ENCODE data around the gene ZNF616.
A peak's percentile ranks its signal among the peaks of the same experiment; 100 is the strongest.
"Not testable (repeated sequence)": the region's sequence is repeated elsewhere in the genome, so short reads cannot be mapped to it uniquely, and the experiment has no call there.

Gene ZNF616

GRCh38 chr19:52102782-52103181 lies 37.0 kb downstream of the ZNF616 start:
- DNase-seq, result no peak

- no peak for DNase-seq
Measured at GRCh38 chr19:52101866-52102562, 37.7 kb downstream of the ZNF616 start.

DNA sequence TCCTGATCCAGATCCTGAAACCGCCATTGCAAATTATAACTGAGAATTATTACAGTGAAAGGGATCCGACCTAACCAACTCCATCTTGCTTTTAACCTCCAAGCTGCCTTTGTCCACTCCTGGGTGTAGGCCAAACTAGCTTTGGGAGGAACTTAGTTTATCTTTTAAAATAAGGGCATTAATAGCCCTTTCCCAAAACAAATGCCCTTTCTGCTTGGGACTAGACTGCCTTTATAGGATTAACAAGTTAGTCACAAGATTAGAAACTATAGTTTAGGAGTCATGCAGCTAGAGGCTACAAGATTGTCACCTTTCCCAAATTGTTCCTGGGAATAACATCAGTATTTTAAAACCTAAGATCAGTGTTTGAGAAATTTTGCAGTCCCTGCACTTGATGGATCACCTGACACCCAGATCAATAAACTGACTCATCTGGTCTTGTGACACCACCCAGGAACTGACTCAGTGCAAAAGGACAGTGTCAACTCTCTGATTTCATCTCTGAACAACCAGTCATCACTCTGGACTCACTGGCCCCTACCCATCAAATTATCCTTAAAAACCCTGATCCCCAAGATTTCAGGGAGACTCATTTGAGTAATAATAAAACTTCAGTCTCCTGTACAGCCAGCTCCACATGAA lies 40.1 kb downstream of the ZNF616 start:
- no peak for DNase-seq

GRCh38 chr19:52096416-52096815 lies 43.3 kb downstream of the ZNF616 start:
- DNase-seq, result not testable (repeated sequence)

GRCh38 chr19:52095172-52096014 lies 44.3 kb downstream of the ZNF616 start, which contains the start of gene ZNF841:
ZNF841 (minus strand) TSS chr19:52095765; CDS start chr19:52084801, 10,964 bp downstream.
- DNase-seq, result peak; percentile 84

GRCh38 chr19:52094526-52095130 lies 45.1 kb downstream of the ZNF616 start:
- no peak for DNase-seq

GRCh38 chr19:52086481-52086880 lies 53.3 kb downstream of the ZNF616 start:
- DNase-seq, result no peak

DNA sequence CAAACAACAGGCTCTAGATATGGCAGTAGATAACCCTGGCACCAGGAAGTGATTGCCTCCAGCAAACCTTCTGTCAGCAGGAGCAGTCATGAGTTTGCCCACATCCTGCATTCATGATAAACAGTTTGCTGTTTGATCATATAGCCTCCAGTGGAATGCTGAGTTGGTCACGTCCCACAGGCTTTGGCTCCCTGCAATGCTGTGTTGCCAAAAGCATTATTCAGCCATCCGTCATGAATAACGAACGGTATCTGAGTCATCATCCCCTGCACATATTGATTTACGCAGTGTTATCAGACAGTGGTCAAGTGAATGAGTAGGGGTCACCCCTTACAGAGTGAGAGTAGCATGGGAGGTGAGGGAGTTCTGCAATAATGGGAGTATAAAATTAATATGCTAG lies 69.2 kb downstream of the ZNF616 start:
- DNase-seq, result no peak

GRCh38 chr19:52069653-52070052 lies 70.1 kb downstream of the ZNF616 start:
- no peak for DNase-seq

DNA sequence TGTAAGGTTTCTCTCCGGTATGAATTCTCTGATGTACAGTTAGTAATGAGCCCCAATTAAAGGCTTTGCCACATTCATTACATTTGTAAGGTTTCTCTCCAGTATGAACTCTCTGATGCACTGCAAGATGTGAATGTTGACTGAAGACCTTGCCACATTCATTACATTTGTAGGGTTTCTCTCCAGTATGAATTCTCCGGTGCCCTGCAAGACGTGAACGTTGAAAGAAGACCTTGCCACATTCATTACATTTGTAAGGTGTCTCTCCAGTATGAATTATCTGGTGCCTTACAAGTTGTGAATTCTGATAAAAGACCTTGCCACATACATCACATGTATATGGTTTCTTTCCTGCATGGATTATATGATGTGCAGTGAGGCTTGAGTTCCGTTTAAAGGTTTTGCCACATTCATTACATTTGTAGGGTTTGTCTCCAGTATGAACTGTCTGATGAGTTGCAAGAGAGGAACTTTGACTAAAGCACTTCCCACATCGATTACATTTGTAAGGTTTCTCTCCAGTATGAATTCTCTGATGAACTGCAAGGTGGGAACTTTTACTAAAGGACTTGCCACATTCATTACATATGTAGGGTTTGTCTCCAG lies 73.4 kb downstream of the ZNF616 start:
- no peak for DNase-seq

GRCh38 chr19:52065399-52065798 lies 74.3 kb downstream of the ZNF616 start:
- no peak for DNase-seq

Data from activated gamma-delta T cell treated with Interleukin-2 at 50 U/mL for 16 hours (primary cell).